ENCODE data around the gene TEX11.
"Not testable (repeated sequence)": the region's sequence is repeated elsewhere in the genome, so short reads cannot be mapped to it uniquely, and the experiment has no call there.

TEX11 gene

DNA sequence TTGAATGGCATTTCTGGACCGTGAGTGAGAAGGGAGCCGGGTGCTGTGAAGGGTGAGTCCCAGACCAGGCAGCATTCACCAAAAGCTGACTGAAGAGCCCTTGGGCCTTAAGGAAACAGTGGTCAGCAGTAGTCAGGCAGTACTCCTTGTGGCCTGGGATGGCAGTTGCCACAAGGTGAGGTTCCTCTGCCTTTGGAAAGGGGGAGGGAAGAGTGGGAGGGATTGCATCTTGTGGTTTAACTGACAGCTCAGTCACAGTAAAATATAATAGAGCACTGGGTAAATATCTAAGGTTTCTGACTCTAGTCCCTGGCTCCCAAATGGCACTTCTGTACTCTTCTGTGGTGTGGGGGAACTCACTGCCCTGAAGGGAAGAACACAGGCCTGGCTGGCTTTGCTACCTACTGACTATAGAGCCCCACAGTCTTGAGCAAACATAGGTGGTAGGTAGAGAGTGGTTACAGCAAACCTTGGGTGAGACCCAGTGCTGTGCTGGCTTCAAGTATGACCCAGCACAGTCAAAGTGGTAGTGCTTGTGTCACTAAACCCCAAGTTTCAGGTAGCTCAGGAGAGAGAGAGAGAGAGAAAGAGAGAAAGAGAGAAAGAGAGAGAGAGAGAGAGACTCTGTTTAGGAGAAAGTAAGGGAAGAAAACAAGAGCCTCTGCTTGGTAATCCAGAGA, 154.2 kb downstream of the TEX11 start:
- DNase-seq = peak; percentile 12

DNA sequence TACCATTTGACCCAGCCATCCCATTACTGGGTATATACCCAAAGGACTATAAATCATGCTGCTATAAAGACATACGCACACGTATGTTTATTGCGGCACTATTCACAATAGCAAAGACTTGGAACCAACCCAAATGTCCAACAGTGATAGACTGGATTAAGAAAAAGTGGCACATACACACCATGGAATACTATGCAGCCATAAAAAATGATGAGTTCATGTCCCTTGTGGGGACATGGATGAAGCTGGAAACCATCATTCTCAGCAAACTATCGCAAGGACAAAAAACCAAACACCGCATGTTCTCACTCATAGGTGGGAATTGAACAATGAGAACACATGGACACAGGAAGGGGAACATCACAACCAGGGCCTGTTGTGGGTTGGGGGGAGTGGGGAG, 174.7 kb downstream of the TEX11 start:
- DNase-seq = not testable (repeated sequence)

DNA sequence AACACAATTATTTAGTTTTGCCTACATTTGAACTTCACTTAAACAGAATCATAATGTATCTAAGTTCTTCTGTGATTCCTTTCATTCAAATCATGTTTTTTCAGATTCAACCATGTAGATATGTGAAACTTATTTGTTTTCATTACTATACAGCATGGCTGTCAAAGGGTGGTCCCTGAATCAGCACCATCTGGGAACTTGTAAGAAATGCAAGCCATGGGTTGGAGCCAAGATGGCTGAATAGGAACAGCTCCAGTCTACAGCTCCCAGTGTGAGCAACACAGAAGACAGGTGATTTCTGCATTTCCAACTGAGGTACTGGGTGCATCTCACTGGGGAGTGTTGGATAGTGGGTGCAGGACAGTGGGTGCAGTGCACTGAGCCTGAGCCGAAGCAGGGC, 180.6 kb downstream of the TEX11 start:
- DNase-seq = not testable (repeated sequence)

DNA sequence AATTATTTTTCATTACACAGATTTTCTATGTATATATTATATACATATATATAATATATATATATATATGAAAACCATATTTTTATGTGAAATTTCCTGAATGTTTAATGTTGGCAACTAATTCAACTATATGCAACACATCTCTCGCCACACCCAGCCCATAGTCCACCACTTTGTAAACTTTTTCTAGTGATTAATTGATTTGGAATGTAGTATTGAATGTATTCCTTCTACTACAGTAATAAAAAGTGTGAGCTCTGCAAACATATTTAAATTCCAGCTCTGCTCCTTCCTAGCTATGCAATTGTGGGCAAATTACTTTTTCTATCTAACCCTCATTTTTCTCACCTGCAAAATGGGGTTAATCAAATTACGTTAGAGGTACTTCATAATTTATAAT, 187.8 kb downstream of the TEX11 start:
- no peak for DNase-seq

DNA sequence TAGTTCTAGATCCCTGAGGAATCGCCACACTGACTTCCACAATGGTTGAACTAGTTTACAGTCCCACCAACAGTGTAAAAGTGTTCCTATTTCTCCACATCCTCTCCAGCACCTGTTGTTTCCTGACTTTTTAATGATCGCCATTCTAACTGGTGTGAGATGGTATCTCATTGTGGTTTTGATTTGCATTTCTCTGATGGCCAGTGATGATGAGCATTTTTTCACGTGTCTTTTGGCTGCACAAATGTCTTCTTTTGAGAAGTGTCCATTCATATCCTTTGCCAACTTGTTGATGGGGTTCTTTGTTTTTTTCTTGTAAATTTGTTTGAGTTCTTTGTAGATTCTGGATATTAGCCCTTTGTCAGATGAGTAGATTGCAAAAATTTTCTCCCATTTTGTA, 197.2 kb downstream of the TEX11 start:
- DNase-seq = not testable (repeated sequence)

DNA sequence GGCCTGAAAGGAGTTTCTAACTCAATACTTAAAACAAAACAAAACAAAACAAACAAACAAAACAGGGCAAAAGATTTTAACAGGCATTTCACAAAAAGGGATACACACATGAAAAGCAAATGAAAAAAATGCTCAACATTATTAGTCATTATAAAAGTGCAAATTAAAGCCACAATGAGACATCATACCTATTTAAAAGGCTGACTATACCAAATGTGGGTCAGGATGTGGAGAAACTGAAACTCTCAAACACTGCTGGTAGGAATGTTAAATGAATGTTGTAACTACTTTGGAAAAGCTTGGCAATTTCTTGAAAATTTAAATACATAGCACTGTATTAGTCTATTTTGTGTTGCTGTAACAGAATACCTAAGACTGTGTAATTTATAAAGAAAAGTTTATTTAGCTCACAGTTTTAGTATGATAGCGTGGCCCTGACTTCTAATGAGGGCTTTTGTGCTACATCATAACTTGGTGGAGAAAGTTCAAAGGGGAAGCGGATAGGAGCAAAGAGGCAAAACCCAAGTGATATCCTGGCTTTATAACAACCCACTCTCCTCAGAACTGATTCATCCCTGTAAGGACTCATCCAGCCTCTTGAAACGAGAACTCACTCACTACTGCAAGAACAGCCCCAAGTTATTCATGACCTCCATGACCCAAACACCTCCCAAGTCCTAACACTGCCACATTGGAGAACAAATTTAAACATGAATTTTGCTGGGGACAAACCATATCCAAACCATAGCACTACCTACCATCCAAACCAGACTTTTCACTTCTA, 214.0 kb downstream of the TEX11 start:
- no peak for DNase-seq

DNA sequence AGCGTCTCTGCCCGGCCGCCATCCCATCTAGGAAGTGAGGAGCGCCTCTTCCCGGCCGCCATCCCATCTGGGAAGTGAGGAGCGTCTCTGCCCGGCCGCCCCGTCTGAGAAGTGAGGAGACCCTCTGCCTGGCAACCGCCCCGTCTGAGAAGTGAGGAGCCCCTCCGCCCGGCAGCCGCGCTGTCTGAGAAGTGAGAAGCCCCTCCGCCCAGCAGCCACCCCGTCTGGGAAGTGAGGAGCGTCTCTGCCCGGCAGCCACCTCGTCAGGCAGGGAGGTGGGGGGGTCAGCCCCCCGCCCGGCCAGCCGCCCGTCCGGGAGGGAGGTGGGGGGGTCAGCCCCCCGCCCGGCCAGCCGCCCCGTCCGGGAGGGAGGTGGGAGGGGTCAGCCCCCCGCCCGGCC, 229.1 kb downstream of the TEX11 start:
- not testable (repeated sequence) for DNase-seq

DNA sequence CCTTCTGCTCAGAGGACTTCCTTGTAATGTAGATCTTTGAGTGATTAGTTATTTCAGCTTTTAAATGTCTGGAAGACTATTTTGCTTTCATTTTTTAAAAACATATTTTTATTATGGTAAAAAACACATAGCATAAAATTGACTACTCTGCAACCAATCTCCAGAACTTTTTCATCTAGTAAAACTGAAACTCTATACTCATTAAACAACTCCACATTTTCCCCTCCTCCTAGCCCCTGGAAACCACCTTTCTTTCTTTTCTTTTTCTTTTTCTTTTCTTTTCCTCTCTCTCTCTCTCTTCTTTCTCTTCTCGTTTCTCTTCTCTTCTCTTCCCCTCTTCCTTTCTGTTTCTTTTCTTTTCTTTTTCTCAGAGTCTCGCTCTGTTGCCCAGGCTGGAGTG, 233.2 kb downstream of the TEX11 start:
- DNase-seq = no peak

DNA sequence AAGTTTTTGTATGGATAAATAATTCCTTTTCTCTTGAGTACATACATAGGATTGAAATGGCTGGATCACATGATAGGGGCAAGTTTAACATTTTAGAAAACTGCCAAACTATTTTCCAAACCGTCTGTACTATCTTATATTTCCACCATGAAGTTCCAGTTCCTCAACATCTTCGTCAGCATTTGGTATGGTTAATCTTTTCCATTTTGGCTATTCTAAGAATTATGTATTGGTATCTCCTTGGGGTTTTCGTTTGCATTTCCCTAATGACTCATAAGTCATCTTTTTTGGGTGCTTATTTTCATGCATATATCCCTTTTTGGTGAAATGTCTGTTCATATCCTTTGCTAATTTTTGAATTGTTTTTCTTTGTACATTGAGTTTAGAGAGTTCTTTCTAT, 236.2 kb downstream of the TEX11 start:
- DNase-seq = no peak

DNA sequence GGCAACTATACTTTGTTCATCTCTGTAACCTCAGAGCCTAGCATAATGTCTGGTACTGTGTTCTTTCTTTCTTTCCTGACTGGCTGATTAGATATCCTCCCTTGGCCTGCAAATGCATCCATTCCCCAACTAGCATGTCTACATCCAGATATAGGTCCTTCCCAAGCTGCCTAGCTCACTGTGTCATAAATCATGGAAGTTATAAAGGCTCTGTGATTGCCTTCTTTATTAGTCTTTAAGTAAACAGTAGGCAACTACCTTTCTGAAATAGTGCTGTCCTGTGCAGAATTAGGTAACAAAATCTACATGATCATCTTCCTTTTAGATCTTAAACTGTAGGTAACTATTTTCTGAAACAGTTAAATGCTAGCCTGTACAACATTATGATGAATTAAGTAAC, 239.4 kb downstream of the TEX11 start:
- no peak for DNase-seq

DNA sequence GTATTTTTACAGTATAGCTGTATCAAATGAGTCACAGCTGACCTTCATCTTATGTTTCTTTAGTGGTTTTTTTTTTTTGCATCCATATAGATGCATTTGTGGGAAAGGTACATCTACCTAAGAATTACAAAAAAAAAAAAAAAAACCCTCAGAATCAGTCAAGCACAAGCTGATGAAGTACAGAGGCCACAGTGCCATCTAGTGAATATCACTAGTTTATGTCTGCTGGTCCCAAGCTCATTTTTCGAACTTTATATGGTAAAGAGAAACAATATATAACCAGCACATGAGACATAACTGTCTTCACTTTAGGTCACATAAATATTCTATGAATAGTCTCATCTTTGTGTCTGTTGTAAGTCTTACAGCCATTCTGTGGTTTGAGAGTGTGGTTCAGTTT, 243.8 kb downstream of the TEX11 start:
- no peak for DNase-seq

DNA sequence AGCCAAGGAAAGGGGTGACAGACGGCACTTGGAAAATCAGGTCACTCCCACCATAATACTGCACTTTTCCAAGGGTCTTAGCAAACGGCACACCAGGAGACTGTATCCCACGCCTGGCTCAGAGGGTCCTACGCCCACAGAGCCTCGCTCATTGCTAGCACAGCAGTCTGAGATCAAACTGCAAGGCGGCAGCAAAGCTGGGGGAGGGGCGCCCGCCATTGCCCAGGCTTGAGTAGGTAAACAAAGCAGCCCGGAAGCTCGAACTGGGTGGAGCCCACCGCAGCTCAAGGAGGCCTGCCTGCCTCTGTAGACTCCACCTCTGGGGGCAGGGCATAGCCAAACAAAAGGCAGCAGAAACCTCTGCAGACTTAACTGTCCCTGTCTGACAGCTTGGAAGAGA, 247.4 kb downstream of the TEX11 start:
- DNase-seq = not testable (repeated sequence)

DNA sequence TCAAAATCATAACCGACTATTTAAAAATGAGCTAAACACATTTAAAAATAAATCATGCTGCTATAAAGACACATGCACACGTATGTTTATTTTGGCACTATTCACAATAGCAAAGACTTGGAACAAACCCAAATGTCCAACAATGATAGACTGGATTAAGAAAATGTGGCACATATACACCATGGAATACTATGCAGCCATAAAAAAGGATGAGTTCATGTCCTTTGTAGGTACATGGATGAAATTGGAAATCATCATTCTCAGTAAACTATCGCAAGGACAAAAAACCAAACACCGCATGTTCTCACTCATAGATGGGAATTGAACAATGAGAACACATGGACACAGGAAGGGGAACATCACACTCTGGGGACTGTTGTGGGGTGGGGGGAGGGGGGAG, 251.0 kb downstream of the TEX11 start:
- DNase-seq = not testable (repeated sequence)

DNA sequence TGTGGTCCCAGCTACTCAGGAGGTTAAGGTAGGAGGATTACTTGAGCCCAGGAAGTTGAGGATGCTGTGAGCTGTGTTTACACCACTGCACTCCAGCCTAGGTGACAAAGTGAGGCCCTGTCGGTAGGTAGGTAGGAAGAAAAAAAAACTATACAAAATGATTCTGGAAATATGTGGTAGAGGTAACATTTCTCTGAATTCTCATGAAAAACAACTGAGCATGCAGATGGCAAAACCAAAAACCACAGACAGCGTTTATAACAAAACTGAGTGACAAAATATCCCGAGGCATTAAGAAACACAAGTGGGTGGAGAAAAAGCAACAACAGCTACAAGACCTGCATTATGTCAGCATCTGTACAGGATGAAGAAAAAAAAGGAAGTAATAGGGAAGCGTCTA, 252.2 kb downstream of the TEX11 start:
- no peak for DNase-seq

DNA sequence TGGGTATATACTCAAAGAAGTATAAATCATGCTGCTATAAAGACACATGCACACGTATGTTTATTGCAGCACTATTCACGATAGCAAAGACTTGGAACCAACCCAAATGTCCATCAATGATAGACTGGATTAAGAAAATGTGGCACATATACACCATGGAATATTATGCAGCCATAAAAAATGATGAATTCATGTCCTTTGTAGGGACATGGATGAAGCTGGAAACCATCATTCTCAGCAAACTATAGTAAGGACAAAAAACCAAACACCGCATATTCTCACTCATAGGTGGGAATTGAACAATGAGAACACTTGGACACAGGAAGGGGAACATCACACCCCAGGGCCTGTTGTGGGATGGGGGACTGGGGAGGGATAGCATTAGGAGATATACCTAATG, 260.6 kb downstream of the TEX11 start:
- not testable (repeated sequence) for DNase-seq

DNA sequence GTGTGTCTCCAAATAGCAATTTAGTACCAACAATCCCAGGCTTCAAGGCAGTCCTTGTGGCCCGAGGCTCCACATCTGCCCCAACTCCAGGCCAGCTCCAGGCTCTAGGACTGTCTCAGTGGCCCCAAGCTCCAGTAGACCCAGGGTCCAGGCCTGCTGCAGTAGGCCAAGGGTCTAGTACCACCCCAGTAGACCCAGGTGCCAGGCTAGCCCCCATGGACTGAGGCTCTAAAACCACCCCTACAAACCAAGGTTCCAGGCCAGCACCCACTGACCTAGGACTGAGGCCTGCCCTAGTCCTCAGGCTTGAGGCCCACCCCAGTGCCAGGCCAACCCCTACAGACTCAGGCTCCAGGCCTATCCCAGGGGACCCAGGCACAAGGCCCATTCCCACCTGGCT, 272.3 kb downstream of the TEX11 start:
- no peak for DNase-seq

DNA sequence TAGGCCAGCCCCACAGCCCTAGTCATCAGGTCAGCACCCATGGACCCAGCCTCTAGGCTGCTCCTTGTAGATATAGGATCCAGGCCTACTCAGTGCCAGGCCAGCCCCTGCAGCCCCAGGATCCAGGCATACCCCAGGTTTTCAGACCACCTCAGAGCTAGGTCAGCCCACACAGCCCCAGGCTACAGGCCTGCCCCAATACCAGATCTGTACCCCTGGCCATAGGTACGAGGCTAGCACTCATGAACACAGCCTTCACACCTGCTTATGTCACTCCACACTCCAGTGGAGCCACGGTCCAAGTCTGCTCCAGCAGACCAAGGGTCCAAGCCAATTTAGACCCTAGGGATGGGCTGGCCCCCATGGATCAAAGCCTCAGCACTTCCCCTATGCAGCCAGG, 272.8 kb downstream of the TEX11 start:
- DNase-seq = no peak

DNA sequence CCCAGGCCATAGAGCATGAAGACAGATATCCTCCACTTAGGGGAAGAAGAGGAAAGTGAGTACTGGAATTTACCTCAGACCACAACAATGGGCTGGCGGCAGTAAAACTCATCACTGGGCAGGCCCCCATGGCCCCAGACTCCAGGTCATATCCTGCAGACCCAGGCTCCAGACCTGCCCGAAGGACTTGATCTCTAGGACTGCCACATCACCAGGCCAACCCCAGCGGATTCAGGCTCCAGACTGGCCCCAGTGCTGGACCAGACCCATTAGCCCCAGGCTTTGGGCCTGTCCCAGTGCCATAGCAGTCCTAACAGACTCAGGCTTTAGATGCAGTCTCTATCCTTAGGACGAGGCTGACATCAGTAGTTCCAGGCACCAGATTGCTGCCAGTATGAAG, 273.3 kb downstream of the TEX11 start:
- no peak for DNase-seq

DNA sequence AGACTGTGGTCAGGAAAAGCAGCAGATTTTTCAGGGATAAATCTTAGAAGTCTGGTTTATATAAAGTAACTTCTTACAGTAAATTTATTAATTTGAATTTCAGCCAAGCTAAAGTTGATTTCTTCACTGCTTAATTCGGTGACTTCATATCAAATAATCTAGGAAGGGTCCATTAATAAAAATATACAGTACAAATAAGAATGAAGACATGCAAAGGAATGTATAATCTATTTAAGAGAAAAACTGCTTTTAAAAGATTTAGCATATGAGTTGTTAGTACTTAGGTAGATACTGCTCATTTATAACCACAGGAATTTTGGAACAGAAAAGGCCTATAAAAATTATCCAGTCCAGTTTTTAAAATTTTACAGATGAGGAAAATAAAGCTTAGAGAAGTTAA, 286.8 kb downstream of the TEX11 start:
- DNase-seq = no peak

DNA sequence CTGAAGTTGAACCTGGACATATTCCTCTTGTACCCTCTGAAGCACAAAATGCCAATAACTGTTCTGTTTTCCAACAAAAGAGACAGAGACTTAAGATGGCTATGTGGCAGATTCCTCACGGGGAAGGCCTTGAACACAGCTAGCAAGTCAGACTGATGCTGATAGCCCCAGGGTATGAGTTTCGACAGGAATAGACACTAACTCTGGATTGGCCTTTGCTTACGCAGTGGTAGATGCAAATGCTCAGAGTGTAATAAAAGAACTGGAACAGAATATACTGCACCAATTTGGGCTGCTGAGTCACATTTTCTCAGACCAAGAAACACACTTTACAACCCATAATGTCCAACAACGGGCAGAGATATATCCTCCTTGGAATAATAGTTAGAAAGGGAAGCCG, 290.0 kb downstream of the TEX11 start:
- no peak for DNase-seq

DNA sequence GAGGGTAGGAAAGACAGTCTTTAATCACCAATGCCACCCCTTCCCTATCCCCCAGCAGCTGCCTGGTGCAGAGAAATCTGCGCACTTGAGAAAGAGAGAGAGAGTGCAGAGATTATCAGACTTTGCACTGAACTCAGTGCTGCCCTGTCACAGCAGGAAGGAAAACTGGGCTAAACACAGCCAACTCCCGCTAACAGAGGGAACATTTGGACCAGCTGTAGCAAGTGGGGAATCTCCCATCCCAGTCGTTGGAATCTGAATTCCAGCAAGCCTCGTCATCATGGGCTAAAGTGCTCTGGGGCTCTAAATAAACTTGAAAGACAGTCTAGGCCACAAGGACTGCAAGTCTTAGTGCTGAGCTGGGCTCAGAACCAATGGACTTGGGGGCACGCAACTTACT, 295.2 kb downstream of the TEX11 start:
- no peak for DNase-seq

DNA sequence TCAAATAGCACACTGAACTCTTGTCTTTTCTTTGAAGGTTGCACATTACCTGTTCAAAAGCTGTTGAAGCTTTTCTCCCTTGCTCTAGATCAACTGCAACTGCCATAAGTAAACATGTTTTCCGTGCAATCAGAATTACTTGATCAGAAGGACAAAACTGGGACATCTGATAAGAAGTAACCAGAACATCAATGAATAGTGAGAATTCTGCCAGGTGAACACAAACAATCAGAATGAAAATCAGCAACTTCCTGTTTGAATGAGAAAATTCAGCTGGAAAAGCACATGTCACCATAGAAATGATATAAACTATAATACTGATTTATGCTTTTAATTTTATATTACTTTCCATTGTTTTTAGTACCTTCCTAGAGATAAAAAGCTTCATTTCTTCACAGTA, 303.2 kb downstream of the TEX11 start:
- no peak for DNase-seq

DNA sequence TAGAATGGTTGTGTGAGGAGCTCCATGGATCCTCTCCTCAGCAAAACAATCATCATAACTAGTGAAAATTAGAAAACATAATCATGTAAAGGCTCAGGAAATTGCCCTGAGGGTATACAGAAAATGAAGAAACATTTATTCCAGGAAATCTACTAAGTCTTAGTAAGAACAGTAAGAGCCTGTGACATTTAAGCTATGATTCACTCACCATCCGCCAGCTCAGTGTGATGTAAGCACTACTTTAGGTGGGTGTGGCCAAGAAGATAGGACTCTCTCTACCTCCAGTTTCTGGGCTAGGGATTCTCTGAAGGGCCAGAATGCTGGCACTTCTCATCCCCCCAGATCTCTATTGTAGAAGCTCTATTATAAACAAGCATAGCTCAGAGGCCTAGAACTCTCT, 316.4 kb downstream of the TEX11 start:
- peak; percentile 58 for DNase-seq

DNA sequence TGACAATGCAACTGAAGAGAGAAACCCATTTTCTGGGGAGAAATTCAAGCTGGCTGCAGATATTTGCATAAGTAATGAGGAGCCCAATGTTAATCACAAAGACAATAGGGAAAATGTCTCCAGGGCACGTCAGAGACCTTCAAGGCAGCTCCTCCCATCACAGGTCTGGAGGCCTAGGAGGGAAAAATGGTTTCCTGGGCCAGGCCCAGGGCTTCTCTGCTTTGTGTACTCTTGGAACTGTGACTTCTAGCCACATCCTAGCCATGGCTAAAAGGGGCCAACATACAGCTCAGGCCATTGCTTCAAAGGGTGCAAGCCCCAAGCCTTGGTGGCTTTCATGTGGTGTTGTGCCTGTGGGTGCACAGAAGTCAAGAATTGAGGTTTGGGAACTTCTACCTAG, 321.4 kb downstream of the TEX11 start:
- not testable (repeated sequence) for DNase-seq

DNA sequence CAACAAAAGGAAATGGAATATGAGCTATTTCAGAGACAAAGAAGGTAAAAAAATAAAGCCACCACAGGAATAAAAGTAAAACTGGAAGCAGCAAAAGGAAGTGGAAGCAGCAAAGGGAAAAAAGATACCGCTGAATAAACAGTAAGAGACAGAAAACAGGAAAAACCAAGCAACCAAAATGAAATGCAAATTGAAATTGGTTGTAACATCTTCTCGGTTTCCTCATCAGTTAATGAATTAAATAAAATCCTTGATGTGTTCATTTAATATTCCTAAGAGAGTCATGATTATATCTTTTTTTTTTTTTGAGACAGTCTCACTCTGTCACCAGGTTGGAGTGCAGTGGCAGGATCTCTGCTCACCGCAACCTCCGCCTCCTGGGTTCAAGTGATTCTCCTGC, 331.1 kb downstream of the TEX11 start:
- no peak for DNase-seq

All from activated CD4-positive, alpha-beta T cell treated with anti-CD3 and anti-CD28 coated beads for 48 hours (primary cell).